Fibroblast of lung (primary cell): Measurements from ENCODE around the gene TAOK3.

ENCODE experiments used
- CTCF ChIP-seq, 2 donors: IDR thresholded peaks in 1 of 2; conservative IDR thresholded peaks in 1 of 2; 1 replicate in 1 of 2; 2 replicates in 1 of 2; pipeline ENCODE4 v1.5.1; 2011 to 2012; ENCODE audit warnings: low read length in 2 of 2, control low read depth in 1 of 2, inconsistent platforms in 1 of 2, low read depth in 1 of 2, mild to moderate bottlenecking in 1 of 2
- EZH2 ChIP-seq: IDR thresholded peaks from 2 replicates; pipeline ENCODE4 v1.5.1; 2012; ENCODE audit warnings: low read length, control low read depth, mild to moderate bottlenecking; ENCODE audit errors: missing control alignments

- no peak for TF ChIP-seq CTCF (conservative IDR thresholded peaks at IDR 0.05 in 1 of 2, IDR thresholded peaks at IDR 0.05 in 1 of 2; ENCODE audit: low read depth in 1 of 2, low read length in 2 of 2)
- no peak for TF ChIP-seq EZH2
These were observed 30.6 kb downstream of the TAOK3 start for GRCh38 chr12:118342090-118342489.
